A549 treated with dexamethasone at 1 μM for 4 hours (cell line): ENCODE results near the gene KRTAP27-1. TPM values are rescaled to one million over a fixed set of nuclear protein-coding genes. Genes with fewer than 3 reads are reported as not detected.

Source experiments
- total RNA-seq: library from RNA; stranded (reverse); fragments of 200-300 nt; extraction: Qiagen RNA extraction; gene quantifications from 5 replicates; pipeline ENCODE4 v1.2.3, GENCODE V29; 2022

Gene KRTAP27-1
- not detected in 5 replicates for total RNA-seq

GRCh38 chr21:30337276-30337744, at the start of gene KRTAP27-1:
Gene KRTAP27-1 (minus strand): TSS chr21:30337694. CDS start chr21:30337668, 26 bp downstream.

GRCh38 chr21:30372139-30372770, 34.8 kb upstream of the KRTAP27-1 start, which contains the start of gene KRTAP13-2:
Gene KRTAP13-2 (minus strand): TSS chr21:30372271. CDS start chr21:30372213, 58 bp downstream.

GRCh38 chr21:30348506-30348905, 11.0 kb upstream of the KRTAP27-1 start, which contains the start of gene KRTAP23-1:
Gene KRTAP23-1 (minus strand): TSS chr21:30348606. CDS start chr21:30348606, 0 bp downstream.

GRCh38 chr21:30320215-30320614, 17.3 kb downstream of the KRTAP27-1 start, which contains the start of gene KRTAP26-1:
Gene KRTAP26-1 (minus strand): TSS chr21:30320315. CDS start chr21:30320035, 280 bp downstream.

GRCh38 chr21:30289215-30289614, 48.3 kb downstream of the KRTAP27-1 start, which contains the start of gene KRTAP25-1:
Gene KRTAP25-1 (minus strand): TSS chr21:30289514. CDS start chr21:30289490, 24 bp downstream.

Other genes with a start within 250 kb of the KRTAP27-1 start
- not detected in 5 replicates for gene CLDN17, start 170.9 kb downstream of the KRTAP27-1 start, total RNA-seq
- not detected in 5 replicates for gene CLDN8, start 121.6 kb downstream of the KRTAP27-1 start, total RNA-seq
- gene KRTAP24-1, start 54.7 kb downstream of the KRTAP27-1 start, total RNA-seq: not detected in 5 replicates
- gene KRTAP25-1, start 48.2 kb downstream of the KRTAP27-1 start, total RNA-seq: not detected in 5 replicates
- gene KRTAP26-1, start 17.4 kb downstream of the KRTAP27-1 start, total RNA-seq: not detected in 5 replicates
- not detected in 5 replicates for gene KRTAP23-1, start 10.9 kb upstream of the KRTAP27-1 start, total RNA-seq
- 0.09 TPM in 1 of 5 replicates, not detected in the others for gene KRTAP13-2, start 34.6 kb upstream of the KRTAP27-1 start, total RNA-seq
- gene KRTAP13-1, start 58.3 kb upstream of the KRTAP27-1 start, total RNA-seq: not detected in 5 replicates
- not detected in 5 replicates for gene KRTAP13-3, start 88.2 kb upstream of the KRTAP27-1 start, total RNA-seq
- gene KRTAP13-4, start 92.5 kb upstream of the KRTAP27-1 start, total RNA-seq: not detected in 5 replicates
- gene KRTAP15-1, start 102.6 kb upstream of the KRTAP27-1 start, total RNA-seq: not detected in 5 replicates
- gene KRTAP19-1, start 142.7 kb upstream of the KRTAP27-1 start, total RNA-seq: not detected in 5 replicates
- gene KRTAP19-2, start 149.7 kb upstream of the KRTAP27-1 start, total RNA-seq: not detected in 5 replicates
- not detected in 5 replicates for gene KRTAP19-3, start 154.3 kb upstream of the KRTAP27-1 start, total RNA-seq
- gene KRTAP19-4, start 159.5 kb upstream of the KRTAP27-1 start, total RNA-seq: not detected in 5 replicates
- gene KRTAP19-5, start 164.4 kb upstream of the KRTAP27-1 start, total RNA-seq: not detected in 5 replicates
- gene KRTAP19-6, start 204.2 kb upstream of the KRTAP27-1 start, total RNA-seq: not detected in 5 replicates
- not detected in 5 replicates for gene KRTAP19-7, start 223.6 kb upstream of the KRTAP27-1 start, total RNA-seq